H9 (cell line): ENCODE results near the gene GATAD2B. TPM values are rescaled to one million over a fixed set of nuclear protein-coding genes. Genes with fewer than 3 reads are reported as not detected.

ENCODE experiments used
- DNase-seq: peaks from one replicate; pipeline ENCODE4 v3.0.0-alpha.2; 2017
- H2AFZ ChIP-seq: one replicate; pipeline ENCODE4 v1.6.1; 2013; ENCODE audit warnings: mild to moderate bottlenecking, low read length, control low read depth, moderate library complexity
- H2AK5ac ChIP-seq: 2 replicates; pipeline ENCODE4 v1.6.1; 2013; ENCODE audit warnings: low read length, control low read depth, mixed read lengths; ENCODE audit not compliant: insufficient read length
- H2BK120ac ChIP-seq: one replicate; pipeline ENCODE4 v1.6.1; 2013; ENCODE audit warnings: low read depth, mild to moderate bottlenecking, low read length, control low read depth, inconsistent platforms; ENCODE audit not compliant: poor library complexity, severe bottlenecking
- H2BK12ac ChIP-seq: 2 replicates; pipeline ENCODE4 v1.6.1; 2013; ENCODE audit warnings: low read length, control low read depth, mixed read lengths, low read depth; ENCODE audit not compliant: insufficient read length
- H2BK15ac ChIP-seq: 2 replicates; pipeline ENCODE4 v1.6.1; 2013; ENCODE audit warnings: low read depth, low read length, control low read depth
- H2BK20ac ChIP-seq: one replicate; pipeline ENCODE4 v1.6.1; 2013; ENCODE audit warnings: low read depth, mild to moderate bottlenecking, low read length, control low read depth, inconsistent platforms; ENCODE audit not compliant: poor library complexity, severe bottlenecking
- H2BK5ac ChIP-seq: 2 replicates; pipeline ENCODE4 v1.6.1; 2013; ENCODE audit warnings: low read length, control low read depth, mixed read lengths; ENCODE audit not compliant: insufficient read length
- H3K14ac ChIP-seq: 2 replicates; pipeline ENCODE4 v1.6.1; 2013; ENCODE audit warnings: low read length, control low read depth; ENCODE audit not compliant: insufficient read depth
- H3K18ac ChIP-seq: 2 replicates; pipeline ENCODE4 v1.6.1; 2013; ENCODE audit warnings: low read depth, mild to moderate bottlenecking, mixed read lengths, low read length, control low read depth; ENCODE audit not compliant: insufficient read length
- H3K23ac ChIP-seq: 2 replicates; pipeline ENCODE4 v1.6.1; 2013; ENCODE audit warnings: low read length, control low read depth, mixed read lengths, low read depth; ENCODE audit not compliant: insufficient read length
- H3K23me2 ChIP-seq: 2 replicates; pipeline ENCODE4 v1.6.1; 2013; ENCODE audit warnings: low read depth, mild to moderate bottlenecking, mixed read lengths, low read length, control low read depth; ENCODE audit not compliant: insufficient read length, poor library complexity, severe bottlenecking
- H3K27ac ChIP-seq: 2 replicates; pipeline ENCODE4 v1.5.1; 2013; ENCODE audit warnings: low read length, control low read depth, mixed read lengths, low read depth; ENCODE audit not compliant: insufficient read length
- H3K27me3 ChIP-seq: 2 replicates; pipeline ENCODE4 v1.6.1; 2013; ENCODE audit warnings: low read length, control low read depth, inconsistent platforms; ENCODE audit not compliant: insufficient read depth
- H3K4ac ChIP-seq: 2 replicates; pipeline ENCODE4 v1.6.1; 2013; ENCODE audit warnings: low read depth, mild to moderate bottlenecking, control low read depth, inconsistent platforms, low read length, moderate library complexity
- H3K4me1 ChIP-seq: 2 replicates; pipeline ENCODE4 v1.6.1; 2013; ENCODE audit warnings: low read length, control low read depth, inconsistent platforms; ENCODE audit not compliant: insufficient read depth
- H3K4me2 ChIP-seq: 2 replicates; pipeline ENCODE4 v1.6.1; 2013; ENCODE audit warnings: low read length, control low read depth, mixed read lengths; ENCODE audit not compliant: insufficient read length, insufficient read depth
- H3K56ac ChIP-seq: 2 replicates; pipeline ENCODE4 v1.6.1; 2013; ENCODE audit warnings: low read depth, mild to moderate bottlenecking, mixed read lengths, low read length, control low read depth; ENCODE audit not compliant: insufficient read length
- H3K79me1 ChIP-seq: 2 replicates; pipeline ENCODE4 v1.6.1; 2013; ENCODE audit warnings: low read depth, mild to moderate bottlenecking, moderate library complexity, low read length, control low read depth, inconsistent platforms; ENCODE audit not compliant: insufficient read depth, poor library complexity, severe bottlenecking
- H3K79me2 ChIP-seq: 2 replicates; pipeline ENCODE4 v1.6.1; 2013; ENCODE audit warnings: low read length, control low read depth, inconsistent platforms; ENCODE audit not compliant: insufficient read depth
- H3K9ac ChIP-seq: 2 replicates; pipeline ENCODE4 v1.6.1; 2013; ENCODE audit warnings: low read length, control low read depth, mixed read lengths; ENCODE audit not compliant: insufficient read length; ENCODE audit errors: extremely low read depth
- H3K9me3 ChIP-seq: one replicate; pipeline ENCODE4 v1.6.1; 2013; ENCODE audit warnings: low read depth, low read length, inconsistent platforms; ENCODE audit not compliant: control insufficient read depth
- H3T11ph ChIP-seq: one replicate; pipeline ENCODE4 v1.6.1; 2013; ENCODE audit warnings: mild to moderate bottlenecking, low read length, control low read depth, inconsistent platforms
- H4K20me1 ChIP-seq: one replicate; pipeline ENCODE4 v1.6.1; 2013; ENCODE audit not compliant: control insufficient read depth, insufficient read length, insufficient read depth
- H4K5ac ChIP-seq: 2 replicates; pipeline ENCODE4 v1.6.1; 2013; ENCODE audit warnings: low read depth, mild to moderate bottlenecking, mixed read lengths, low read length, control low read depth; ENCODE audit not compliant: insufficient read length
- H4K8ac ChIP-seq: replicated peaks from 2 replicates; pipeline ENCODE4 v1.6.1; 2013; ENCODE audit warnings: low read length, control low read depth, mixed read lengths, low read depth; ENCODE audit not compliant: insufficient read length
- H4K91ac ChIP-seq: 2 replicates; pipeline ENCODE4 v1.6.1; 2013; ENCODE audit warnings: low read depth, mild to moderate bottlenecking, moderate library complexity, mixed read lengths, low read length, control low read depth; ENCODE audit not compliant: insufficient read length
- H3K27ac Mint-ChIP-seq, 3 experiments: 2 replicates in 2 of 3; 3 replicates in 1 of 3; pipeline ENCODE4 v1.8.0; 2020 to 2021; ENCODE audit warnings: mixed read lengths in 3 of 3, mild to moderate bottlenecking in 1 of 3, moderate library complexity in 1 of 3
- H3K27me3 Mint-ChIP-seq: 2 replicates; pipeline ENCODE4 v1.8.0; 2021; ENCODE audit warnings: low read depth, mild to moderate bottlenecking, moderate library complexity, mixed read lengths
- H3K36me3 Mint-ChIP-seq, 3 experiments: 2 replicates in 2 of 3; 3 replicates in 1 of 3; pipeline ENCODE4 v1.8.0; 2020 to 2021; ENCODE audit warnings: low read depth in 3 of 3, mixed read lengths in 3 of 3; ENCODE audit not compliant: insufficient read depth in 1 of 3
- H3K4me1 Mint-ChIP-seq, 2 experiments: 2 replicates each; pipeline ENCODE4 v1.8.0; 2020; ENCODE audit warnings: mixed read lengths in 2 of 2
- H3K4me3 Mint-ChIP-seq, 2 experiments: 2 replicates in 1 of 2; 3 replicates in 1 of 2; pipeline ENCODE4 v1.8.0; 2020 to 2021; ENCODE audit warnings: mild to moderate bottlenecking in 2 of 2, mixed read lengths in 2 of 2, moderate library complexity in 1 of 2
- H3K9me3 Mint-ChIP-seq, 2 experiments: 2 replicates in 1 of 2; 3 replicates in 1 of 2; pipeline ENCODE4 v1.8.0; 2020; ENCODE audit warnings: mild to moderate bottlenecking in 2 of 2, mixed read lengths in 2 of 2, moderate library complexity in 1 of 2
- CTCF ChIP-seq: fragments of 200-600 bp; sonication (generic); conservative IDR thresholded peaks from 3 replicates; pipeline ENCODE4 v1.8.0; 2021; ENCODE audit warnings: antibody characterized with exemption, mild to moderate bottlenecking
- WGBS: extraction: QIAGEN DNeasy Blood & Tissue Kit; methylation state at CpG from one replicate; pipeline ENCODE4 v1.1.7; 2013; ENCODE audit warnings: missing lambda C conversion rate, low lambda C conversion rate, mixed read lengths; ENCODE audit not compliant: insufficient read length; ENCODE audit errors: extremely low coverage; 5-methylcytosine and 5-hydroxymethylcytosine counted together
- total RNA-seq: library from RNA; stranded (reverse); gene quantifications from 2 replicates; pipeline ENCODE4 v1.2.1, GENCODE V29; 2021

GATAD2B gene
- total RNA-seq, 1 experiment from 2014 or later, result 44.1 TPM

GRCh38 chr1:153795934-153796785 is 126.6 kb downstream of the GATAD2B start:
- no peak for DNase-seq
- Histone ChIP-seq H3K4me1 (no peaks in the 10 kb centered on the region), H4K91ac (no peak overlapping the region), H2BK12ac (no peak overlapping the region), H4K20me1 (no peaks in the 10 kb centered on the region), H3K23me2 (no peaks in the 10 kb centered on the region), H3K14ac (no peak overlapping the region), H2BK20ac (no peak overlapping the region), H3K79me2 (no peaks in the 10 kb centered on the region), H4K8ac (no peak overlapping the region), H2BK15ac (no peak overlapping the region), H3K9me3 (no peaks in the 10 kb centered on the region), H3K23ac (no peak overlapping the region), H3T11ph (no peak overlapping the region), H2AK5ac (no peak overlapping the region), H3K4me2 (no peak overlapping the region), H3K79me1 (no peaks in the 10 kb centered on the region), H3K18ac (no peak overlapping the region), H3K4ac (no peak overlapping the region), H3K56ac (no peak overlapping the region), H3K27me3 (no peaks in the 10 kb centered on the region), H3K9ac (no peak overlapping the region), H3K27ac (no peak overlapping the region), H2AFZ (no peak overlapping the region), H4K5ac (no peak overlapping the region), H2BK120ac (no peak overlapping the region), H2BK5ac (no peak overlapping the region)
- peaks cover 35 to 49% of the 10 kb centered on the region in 2 experiments for H3K4me1 Mint-ChIP-seq
- peak overlapping the region in 1 of 3 experiments; percentile 56; a peak in 1 of 7 replicates for H3K27ac Mint-ChIP-seq
- no peaks in the 10 kb centered on the region for H3K36me3 Mint-ChIP-seq
- TF ChIP-seq CTCF, result no peak
- H3K9me3 Mint-ChIP-seq, result no peaks in the 10 kb centered on the region
- peak overlapping the region in 1 of 2 experiments; percentile 26; a peak in 1 of 5 replicates for H3K4me3 Mint-ChIP-seq
- no CpG with 5 or more reads among the region's 9 CpGs for WGBS
- peaks cover 2% of the 10 kb centered on the region for H3K27me3 Mint-ChIP-seq
